Measurements from ENCODE around the gene LCP2.

The LCP2 gene

DNA sequence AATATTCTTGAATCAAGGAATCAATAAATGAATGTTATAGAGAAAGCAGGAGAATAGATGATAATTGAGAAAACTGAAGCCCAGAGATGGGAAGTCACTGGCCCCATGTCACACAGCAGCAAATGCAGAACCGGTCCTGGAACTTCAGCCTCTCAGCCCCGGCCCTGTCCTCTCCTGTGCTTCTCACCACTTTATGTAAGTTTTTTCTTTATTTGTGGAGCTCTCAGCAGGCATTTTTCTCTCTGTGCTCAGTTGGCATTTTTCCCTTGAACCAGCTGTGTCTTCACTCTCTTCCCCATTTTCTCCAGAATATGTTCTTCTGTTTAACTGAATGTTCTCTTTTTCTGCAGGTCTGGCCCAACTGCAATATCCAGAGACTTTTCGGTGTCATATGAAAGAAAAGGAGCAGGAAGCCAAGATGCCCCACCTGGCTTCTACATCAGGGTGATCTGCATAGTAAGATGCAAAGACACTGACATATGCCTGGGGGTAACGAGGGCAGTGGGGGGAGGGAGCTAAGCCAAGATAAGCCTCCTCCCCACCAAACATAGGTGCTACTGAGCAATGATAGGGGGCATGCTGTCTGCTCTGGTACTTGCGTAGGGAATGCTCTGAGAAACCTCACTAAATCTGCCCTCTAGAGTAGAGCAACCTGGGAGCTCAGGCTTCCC, 12.8 kb upstream of the LCP2 start:
- no peak overlapping the region for H3K27ac Mint-ChIP-seq
- no peak for DNase-seq (ENCODE audit: low spot score)
- H3K36me3 Mint-ChIP-seq (ENCODE audit: low read depth), result no peaks in the 10 kb centered on the region
- no peak overlapping the region for H3K4me3 Mint-ChIP-seq
- H3K4me1 Mint-ChIP-seq (ENCODE audit: low read depth), result peaks cover 49% of the 10 kb centered on the region
- H3K27me3 Mint-ChIP-seq (ENCODE audit: low read depth), result no peaks in the 10 kb centered on the region
- H3K9me3 Mint-ChIP-seq, result no peaks in the 10 kb centered on the region

DNA sequence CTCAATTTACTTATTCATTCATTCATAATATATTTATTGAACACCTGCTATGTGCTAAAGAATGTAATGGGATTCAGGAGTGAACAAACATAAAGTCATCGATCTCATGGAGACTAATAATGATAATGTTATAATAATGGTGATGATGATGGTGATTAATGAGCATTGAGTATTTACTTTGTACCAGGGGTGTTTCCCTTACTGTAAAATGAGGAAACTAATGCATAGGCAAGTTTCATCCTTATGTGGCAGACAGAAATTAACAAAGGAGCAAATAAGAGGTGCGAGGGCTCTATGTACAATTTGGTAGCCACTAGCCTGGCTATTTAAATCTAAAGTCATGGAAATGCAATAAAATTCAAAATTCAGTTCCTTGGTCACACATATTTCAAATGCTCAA, 11.1 kb upstream of the LCP2 start:
- DNase-seq (ENCODE audit: low spot score), result no peak
- Mint-ChIP-seq H3K4me1 (ENCODE audit: low read depth) (peaks cover 53% of the 10 kb centered on the region), H3K27me3 (ENCODE audit: low read depth) (no peaks in the 10 kb centered on the region), H3K36me3 (ENCODE audit: low read depth) (no peaks in the 10 kb centered on the region), H3K4me3 (no peak overlapping the region), H3K27ac (no peak overlapping the region), H3K9me3 (no peaks in the 10 kb centered on the region)

DNA sequence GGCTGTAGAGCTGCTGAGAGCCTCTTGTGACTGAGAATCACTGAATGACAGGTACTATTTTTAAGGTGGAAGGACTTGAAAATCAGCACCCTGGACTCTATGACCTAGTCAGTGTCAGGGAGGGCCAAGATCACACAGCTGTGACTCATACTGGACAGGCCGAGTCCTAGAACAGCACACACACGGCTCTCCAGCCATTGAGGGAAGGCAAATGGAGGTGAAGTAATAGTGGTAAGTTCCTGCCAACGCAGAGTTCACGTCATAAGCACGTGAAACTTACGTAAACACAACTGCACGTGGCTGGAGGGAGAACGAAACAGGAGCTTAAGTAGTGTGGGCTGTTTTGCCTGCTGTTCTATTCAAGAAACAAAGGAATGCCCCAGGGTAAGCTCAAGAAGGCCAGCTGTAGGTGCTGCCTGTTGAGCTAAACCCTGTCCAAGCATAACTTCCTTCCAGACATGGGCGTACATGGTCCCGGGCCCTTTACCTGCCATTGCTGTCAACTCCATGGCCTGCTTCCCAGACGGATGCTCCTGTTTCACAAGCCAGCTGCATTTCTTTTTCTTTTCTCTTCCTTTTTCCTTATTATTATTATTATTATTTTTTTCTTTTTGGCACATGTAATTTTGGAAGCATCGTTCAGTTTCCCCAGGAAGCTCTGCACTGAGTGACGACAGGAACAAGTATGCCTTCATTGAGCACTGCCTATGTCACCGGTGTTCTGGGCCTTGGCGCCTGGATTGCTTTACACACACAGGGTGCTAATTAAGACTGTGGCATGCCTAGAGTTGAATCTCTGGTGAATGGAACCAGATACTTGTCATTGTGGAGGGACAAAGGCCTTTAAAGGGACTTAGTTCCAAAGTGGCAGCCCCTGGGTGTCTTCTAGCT, 10.2 kb upstream of the LCP2 start:
- Mint-ChIP-seq H3K9me3 (no peaks in the 10 kb centered on the region), H3K27me3 (ENCODE audit: low read depth) (no peaks in the 10 kb centered on the region), H3K4me1 (ENCODE audit: low read depth) (peaks cover 56% of the 10 kb centered on the region), H3K27ac (peak overlapping the region; percentile 6), H3K36me3 (ENCODE audit: low read depth) (no peaks in the 10 kb centered on the region), H3K4me3 (no peak overlapping the region)
- no peak for DNase-seq (ENCODE audit: low spot score)

DNA sequence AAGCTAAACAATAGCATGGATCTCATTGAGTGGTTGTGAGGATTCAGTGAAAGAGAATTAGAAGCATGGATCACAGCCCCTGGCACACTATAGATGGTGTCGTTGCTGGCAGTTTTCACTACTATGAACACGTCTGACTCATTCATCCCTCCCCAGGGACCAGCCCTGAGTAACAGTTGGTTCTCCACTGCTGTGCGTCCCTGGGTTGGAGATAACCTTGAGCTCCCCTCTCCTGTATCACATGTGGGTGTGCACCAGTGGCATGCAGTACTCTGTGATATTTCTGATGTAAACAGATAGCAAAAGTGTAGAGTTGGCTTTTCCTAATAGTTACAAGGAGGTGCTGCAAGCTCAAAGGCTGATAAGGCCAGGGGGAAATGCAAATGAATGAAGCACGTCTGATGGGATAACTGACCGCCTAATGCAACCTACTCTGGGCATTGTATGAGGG, 8.8 kb upstream of the LCP2 start:
- DNase-seq (ENCODE audit: low spot score), result peak; percentile 47
- H3K9me3 Mint-ChIP-seq, result no peaks in the 10 kb centered on the region
- H3K27ac Mint-ChIP-seq, result peak overlapping the region; percentile 7
- no peak overlapping the region for H3K4me3 Mint-ChIP-seq
- no peaks in the 10 kb centered on the region for H3K36me3 Mint-ChIP-seq (ENCODE audit: low read depth)
- H3K27me3 Mint-ChIP-seq (ENCODE audit: low read depth), result no peaks in the 10 kb centered on the region
- peaks cover 53% of the 10 kb centered on the region for H3K4me1 Mint-ChIP-seq (ENCODE audit: low read depth)

DNA sequence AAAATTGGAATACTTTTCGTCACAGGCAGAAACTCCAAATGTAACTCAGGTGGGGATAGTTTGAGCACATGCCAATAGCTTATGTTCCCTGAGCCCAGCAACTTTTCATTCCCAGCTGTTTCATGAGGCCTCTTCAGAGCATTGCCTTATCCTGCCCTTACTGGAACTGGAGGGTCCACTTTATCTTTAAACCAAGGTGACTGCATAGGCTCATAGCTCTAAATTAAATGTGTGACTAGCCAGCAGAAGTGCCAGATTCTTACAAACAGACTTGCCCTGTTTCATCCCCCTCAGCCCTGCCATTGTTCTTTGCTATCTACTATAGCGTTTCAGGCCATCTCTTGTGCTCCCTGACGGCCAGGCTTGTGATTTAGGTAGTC, 8.1 kb upstream of the LCP2 start:
- no peaks in the 10 kb centered on the region for H3K9me3 Mint-ChIP-seq
- H3K4me3 Mint-ChIP-seq, result no peak overlapping the region
- DNase-seq (ENCODE audit: low spot score), result no peak
- H3K36me3 Mint-ChIP-seq (ENCODE audit: low read depth), result no peaks in the 10 kb centered on the region
- no peaks in the 10 kb centered on the region for H3K27me3 Mint-ChIP-seq (ENCODE audit: low read depth)
- H3K27ac Mint-ChIP-seq, result no peak overlapping the region
- peaks cover 55% of the 10 kb centered on the region for H3K4me1 Mint-ChIP-seq (ENCODE audit: low read depth)

DNA sequence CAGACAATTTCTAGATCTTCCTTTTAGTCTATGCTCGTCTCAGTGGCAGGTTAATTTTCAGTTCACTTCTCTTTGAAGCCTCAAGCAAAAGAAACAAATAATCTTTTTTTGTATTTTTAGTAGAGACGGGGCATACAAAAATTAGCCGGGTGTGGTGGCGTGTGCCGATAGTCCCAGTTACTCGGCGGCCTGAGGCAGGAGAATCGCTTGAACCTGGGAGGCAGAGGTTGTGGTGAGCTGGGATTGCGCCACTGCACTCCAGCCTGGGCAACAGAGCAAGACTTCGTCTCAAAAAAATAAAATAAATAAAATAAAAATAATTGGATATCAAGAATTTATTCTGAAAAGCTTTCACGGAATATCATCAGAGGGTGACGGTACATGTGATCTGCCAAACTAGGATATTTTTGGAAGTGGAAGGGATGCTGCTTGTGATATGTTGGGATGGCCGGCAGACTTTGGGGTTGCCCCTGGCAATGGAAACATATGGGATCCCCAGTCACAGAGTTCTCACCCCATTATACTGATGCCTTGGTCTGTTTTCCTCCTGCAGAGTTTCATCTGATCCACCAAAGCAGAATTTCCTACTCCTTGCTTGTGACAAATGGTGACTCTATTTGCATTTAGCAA, 7.6 kb upstream of the LCP2 start:
- Mint-ChIP-seq H3K27ac (no peak overlapping the region), H3K36me3 (ENCODE audit: low read depth) (no peaks in the 10 kb centered on the region), H3K9me3 (no peaks in the 10 kb centered on the region), H3K4me1 (ENCODE audit: low read depth) (peaks cover 59% of the 10 kb centered on the region), H3K4me3 (no peak overlapping the region), H3K27me3 (ENCODE audit: low read depth) (no peaks in the 10 kb centered on the region)
- no peak for DNase-seq (ENCODE audit: low spot score)

DNA sequence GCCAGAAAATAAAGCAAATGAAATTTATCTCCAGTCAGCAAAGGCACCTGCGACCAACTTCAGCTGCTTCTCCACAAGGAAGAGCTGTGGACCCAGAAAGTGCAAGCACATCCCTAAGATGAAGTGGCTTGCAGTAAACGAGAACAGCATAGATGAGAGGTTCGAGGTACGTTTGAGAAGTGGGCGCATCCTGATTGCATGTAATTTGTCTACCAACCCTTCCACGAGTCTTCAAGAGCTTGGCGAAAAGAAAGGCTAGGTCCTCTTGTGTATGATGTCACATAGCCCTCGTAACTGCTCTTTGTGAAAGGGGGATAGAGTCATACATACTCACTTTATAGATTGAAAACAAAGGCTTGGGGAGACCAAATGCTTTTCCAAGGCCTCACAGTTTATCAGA, 6.0 kb upstream of the LCP2 start:
- H3K4me1 Mint-ChIP-seq (ENCODE audit: low read depth), result peaks cover 68% of the 10 kb centered on the region

DNA sequence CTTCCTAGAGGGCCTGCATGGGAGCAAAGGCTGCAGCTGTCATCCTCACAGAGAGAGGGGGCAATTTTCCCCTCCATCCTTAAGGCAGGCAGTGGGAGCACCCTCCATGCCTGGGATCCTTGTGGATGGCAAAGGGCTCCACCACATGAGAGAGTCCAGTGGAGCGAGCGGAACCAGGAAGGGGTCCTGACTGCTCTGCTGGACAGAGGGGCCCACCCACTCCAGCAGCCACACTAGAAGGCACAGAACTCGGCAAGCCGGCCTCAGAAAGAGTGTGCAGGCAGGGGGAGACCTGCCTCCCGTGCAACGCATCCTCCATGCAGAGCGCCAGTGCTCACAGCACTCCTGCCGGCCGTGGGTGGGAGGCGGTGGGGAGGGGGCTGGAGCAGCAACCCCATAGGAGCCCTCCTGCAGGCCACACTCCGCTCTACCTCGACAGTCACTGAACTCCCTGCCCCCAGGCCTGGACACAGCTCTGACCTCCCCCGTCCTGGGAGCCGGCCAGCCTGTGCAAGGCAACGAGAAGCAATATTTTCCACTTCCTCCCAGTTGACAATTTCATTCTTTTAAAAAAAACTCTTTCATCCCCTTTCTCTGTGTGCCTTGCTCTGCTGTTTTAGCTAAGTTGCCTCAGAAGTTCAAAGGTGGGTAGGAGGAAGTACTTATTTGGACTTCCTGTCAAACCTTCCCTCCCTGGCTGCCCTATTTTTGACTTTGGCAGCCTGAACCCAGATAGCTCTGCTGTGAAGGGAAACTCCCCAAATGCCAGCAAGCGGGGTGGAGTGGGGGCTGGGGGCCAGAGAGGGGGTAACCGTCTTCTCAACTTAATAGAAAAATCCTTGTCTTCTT, 5.3 kb upstream of the LCP2 start:
- Mint-ChIP-seq H3K9me3 (no peaks in the 10 kb centered on the region), H3K36me3 (ENCODE audit: low read depth) (no peaks in the 10 kb centered on the region), H3K27me3 (ENCODE audit: low read depth) (no peaks in the 10 kb centered on the region), H3K4me3 (peak overlapping the region; percentile 83), H3K27ac (peak overlapping the region; percentile 95), H3K4me1 (ENCODE audit: low read depth) (peaks cover 74% of the 10 kb centered on the region)
- DNase-seq (ENCODE audit: low spot score), result peak; percentile 54

More for the DNA sequence above, 6.0 kb upstream of the LCP2 start:
- Mint-ChIP-seq H3K9me3 (no peaks in the 10 kb centered on the region), H3K4me3 (peak overlapping the region; percentile 83), H3K27me3 (ENCODE audit: low read depth) (no peaks in the 10 kb centered on the region), H3K27ac (peak overlapping the region; percentile 95), H3K36me3 (ENCODE audit: low read depth) (no peaks in the 10 kb centered on the region)
- no peak for DNase-seq (ENCODE audit: low spot score)

DNA sequence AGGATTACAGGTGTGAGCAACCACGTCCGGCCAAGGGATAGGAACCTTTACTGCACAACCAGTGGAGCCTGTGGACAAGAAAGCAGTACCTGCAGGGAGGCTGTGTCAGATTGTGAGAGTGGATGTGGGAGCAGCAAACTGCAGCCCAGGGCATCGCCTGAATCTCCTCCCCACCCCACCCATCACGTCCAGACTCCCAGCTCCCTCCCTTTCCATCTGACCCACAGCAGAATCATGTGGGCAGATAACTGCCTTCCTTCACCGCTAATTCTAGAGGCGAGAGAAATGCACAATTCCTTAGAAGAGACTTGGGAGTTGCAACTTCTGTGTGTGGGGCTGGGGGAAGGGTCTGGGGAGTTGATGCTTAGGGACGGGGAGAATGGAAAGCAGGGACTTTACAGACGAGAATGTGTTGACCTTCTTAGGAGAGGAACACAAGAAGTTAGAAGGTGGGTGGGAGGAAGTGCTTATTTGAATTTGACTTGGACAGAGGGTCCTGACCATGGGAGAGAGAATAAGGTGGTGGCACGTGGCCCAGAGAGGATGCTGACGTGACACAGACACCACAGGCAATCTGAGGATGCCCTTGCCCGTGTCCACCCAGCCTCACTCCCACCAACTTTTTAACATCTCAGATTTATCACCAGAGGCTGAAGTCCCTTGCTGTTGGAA, 4.5 kb upstream of the LCP2 start:
- no peak for DNase-seq (ENCODE audit: low spot score)
- peaks cover 73% of the 10 kb centered on the region for H3K4me1 Mint-ChIP-seq (ENCODE audit: low read depth)
- H3K36me3 Mint-ChIP-seq (ENCODE audit: low read depth), result peaks cover 5% of the 10 kb centered on the region
- H3K27ac Mint-ChIP-seq, result peak overlapping the region; percentile 72
- H3K27me3 Mint-ChIP-seq (ENCODE audit: low read depth), result no peaks in the 10 kb centered on the region
- no peaks in the 10 kb centered on the region for H3K9me3 Mint-ChIP-seq
- peak overlapping the region; percentile 83 for H3K4me3 Mint-ChIP-seq

DNA sequence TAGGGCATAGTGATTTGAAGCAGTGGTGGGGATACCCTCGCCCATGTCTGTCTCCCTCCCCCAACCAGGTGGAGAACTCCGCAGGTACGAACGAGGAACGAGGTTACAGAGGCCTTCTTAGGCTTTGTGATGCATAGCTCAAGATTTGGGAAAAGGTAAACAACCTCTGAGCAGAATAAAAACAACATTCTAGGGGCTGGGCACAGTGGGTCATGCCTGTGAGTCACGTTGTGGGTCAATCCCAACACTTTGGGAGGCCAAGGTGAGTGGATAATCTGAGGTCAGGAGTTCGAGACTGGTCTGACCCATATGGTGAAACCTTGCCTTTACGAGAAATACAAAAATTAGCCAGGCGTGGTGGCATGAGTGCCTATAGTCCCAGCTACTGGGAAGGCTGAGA, 3.6 kb upstream of the LCP2 start:
- no peak overlapping the region for H3K4me3 Mint-ChIP-seq

DNA sequence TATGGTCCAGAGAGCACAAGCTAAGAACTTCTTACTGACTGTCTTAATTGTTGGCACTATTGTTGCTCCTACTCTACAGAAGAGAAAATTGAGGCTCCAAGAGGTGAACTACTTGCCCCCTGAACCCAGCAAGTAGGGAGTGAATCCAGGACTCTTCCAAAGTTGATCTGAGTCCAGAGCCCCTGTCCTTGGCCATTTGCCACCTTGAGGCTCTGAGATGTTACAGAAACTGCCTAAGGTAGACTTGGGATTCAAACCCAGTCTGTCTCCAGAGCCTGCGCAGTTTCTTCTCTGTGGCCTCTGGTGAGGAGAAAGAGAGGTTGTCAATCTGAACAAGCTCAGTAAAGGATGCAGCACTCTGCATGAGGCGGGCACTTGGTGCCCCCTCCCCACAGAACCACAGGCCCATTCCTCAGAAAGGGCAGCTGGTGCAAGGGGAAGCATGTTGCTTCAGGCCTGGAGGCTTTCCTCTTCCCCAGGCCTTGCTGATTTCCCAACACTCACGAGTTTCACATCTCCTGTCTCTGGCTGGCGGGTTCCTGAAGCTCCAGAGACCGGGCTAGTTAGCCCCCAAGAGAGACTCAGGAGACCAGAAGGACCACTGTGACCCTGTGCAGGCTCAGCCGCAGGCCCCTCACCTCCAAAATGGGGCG, 2.9 kb upstream of the LCP2 start:
- no peak for DNase-seq (ENCODE audit: low spot score)
- Mint-ChIP-seq H3K9me3 (no peaks in the 10 kb centered on the region), H3K27ac (peak overlapping the region; percentile 22), H3K4me1 (ENCODE audit: low read depth) (peaks cover 61% of the 10 kb centered on the region), H3K36me3 (ENCODE audit: low read depth) (peaks cover 22% of the 10 kb centered on the region), H3K4me3 (no peak overlapping the region), H3K27me3 (ENCODE audit: low read depth) (no peaks in the 10 kb centered on the region)

More for the DNA sequence above, 3.6 kb upstream of the LCP2 start:
- DNase-seq (ENCODE audit: low spot score), result no peak
- Mint-ChIP-seq H3K9me3 (no peaks in the 10 kb centered on the region), H3K27ac (no peak overlapping the region), H3K36me3 (ENCODE audit: low read depth) (peaks cover 15% of the 10 kb centered on the region), H3K4me1 (ENCODE audit: low read depth) (peaks cover 63% of the 10 kb centered on the region), H3K27me3 (ENCODE audit: low read depth) (no peaks in the 10 kb centered on the region)

DNA sequence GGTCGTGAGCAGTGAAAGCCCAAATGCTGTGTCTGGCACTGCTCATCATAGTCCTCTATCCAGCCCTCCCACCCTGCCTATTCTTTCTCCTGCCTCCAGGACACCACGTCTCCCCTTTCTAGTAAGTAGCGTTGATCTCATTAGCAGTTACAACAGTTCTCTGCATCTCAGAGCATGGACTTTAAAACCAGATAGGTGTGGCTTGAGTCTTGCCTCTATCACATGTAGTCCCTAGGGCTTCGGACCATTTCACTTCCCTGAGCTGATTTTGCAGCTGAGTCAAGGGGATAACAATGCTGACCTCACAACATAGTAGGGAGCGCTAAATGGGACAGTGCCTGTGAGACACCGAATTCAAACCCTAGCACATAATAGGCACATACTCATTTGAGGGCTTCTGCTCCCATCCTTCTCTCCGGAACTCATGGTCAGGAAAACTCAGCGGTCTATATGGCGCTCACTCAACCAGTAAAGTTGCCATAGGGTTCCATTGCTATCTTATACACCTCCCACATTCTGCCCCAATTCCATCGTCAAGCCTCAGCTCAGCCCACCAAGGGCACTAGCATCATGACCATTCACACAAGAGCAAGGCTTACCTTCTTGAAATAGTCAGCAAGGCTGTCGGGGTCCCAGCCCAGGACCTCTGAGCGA, 515 bp downstream of the LCP2 start:
- H3K36me3 Mint-ChIP-seq (ENCODE audit: low read depth), result peaks cover 56% of the 10 kb centered on the region
- peaks cover 59% of the 10 kb centered on the region for H3K4me1 Mint-ChIP-seq (ENCODE audit: low read depth)
- H3K27me3 Mint-ChIP-seq (ENCODE audit: low read depth), result no peaks in the 10 kb centered on the region
- DNase-seq (ENCODE audit: low spot score), result no peak
- H3K27ac Mint-ChIP-seq, result peak overlapping the region; percentile 89
- peak overlapping the region; percentile 100 for H3K4me3 Mint-ChIP-seq
- no peaks in the 10 kb centered on the region for H3K9me3 Mint-ChIP-seq

Measured in T-helper 2 cell treated with Interferon-gamma antibody and Interleukin-4, amounts not matched to agents 5 μg/mL and 100 μg/mL, for 36 hours (primary cell).